ENCODE data around the gene RASL10B. TPM values are rescaled to one million over a fixed set of nuclear protein-coding genes. Genes with fewer than 3 reads are reported as not detected.

RASL10B gene
- total and polyA plus RNA-seq, 7 experiments from 2014 or later = 0.14 to 0.76 (median 0.37) TPM

DNA sequence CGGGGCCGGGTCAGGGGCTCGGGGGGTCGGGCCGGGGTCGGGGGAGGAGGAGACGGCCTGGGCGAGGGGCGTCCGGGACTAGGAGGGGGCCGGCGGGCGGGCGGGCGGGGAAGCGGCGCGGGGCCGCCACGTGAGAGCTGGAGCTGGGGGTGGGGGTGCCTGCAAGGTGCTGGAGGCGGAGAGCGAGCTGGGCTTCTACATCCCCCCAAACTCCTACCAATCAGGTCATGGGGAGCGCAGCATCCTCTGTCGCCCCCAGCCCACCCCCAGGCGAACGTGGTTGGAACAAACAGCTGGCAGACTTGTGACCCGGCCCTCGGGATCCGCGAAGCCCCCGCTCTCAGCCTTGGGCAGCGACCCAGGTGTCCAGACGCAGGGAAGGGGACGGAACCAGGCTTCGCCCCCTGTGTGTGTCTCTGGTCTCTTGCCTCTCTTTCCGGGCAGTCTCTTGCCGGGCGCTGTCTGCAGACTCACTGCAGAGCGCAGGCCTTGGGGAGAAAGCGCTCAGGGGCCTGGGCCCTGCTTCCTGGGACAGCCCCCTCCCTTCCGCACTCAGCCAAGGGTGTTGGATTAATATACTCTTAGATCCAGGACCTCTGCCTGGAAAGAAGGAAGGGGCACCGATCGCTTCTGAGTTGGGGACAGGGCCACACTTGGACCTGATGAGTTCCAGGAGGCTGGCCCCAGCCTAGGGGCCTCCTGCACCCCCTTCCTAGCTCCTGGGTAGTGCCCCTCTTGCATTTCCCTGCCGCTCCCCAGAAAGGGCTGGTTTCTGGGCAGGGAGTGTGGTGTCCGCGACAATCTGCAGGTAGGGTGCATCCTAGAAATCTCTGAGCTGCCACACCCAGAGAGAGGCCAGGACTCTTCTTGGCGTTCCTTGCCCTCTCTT is 722 bp downstream of the RASL10B start:
- Histone ChIP-seq H3K9me3 (ENCODE audit: control insufficient read depth in 2 of 3, low read length in 3 of 3) (no peaks in the 10 kb centered on the region), H3K4me3 (ENCODE audit: low read length) (no peak overlapping the region), H3K27ac (ENCODE audit: low read depth, low read length) (no peak overlapping the region), H3K4me1 (ENCODE audit: control insufficient read depth in 2 of 2, insufficient read depth in 2 of 2, low read length in 2 of 2) (peaks cover 8 to 13% of the 10 kb centered on the region in 2 donors), H3K27me3 (ENCODE audit: control insufficient read depth in 2 of 2, insufficient read depth in 2 of 2, low read length in 2 of 2) (no peaks in the 10 kb centered on the region), H3K36me3 (ENCODE audit: control insufficient read depth in 2 of 3, insufficient read depth in 3 of 3, low read length in 3 of 3) (peaks cover 0 to 3% (median 0%) of the 10 kb centered on the region in 3 experiments)
- H3K27me3 Mint-ChIP-seq = peaks cover 0 to 24% (median 5%) of the 10 kb centered on the region in 5 donors
- peak overlapping the region in 3 of 9 donors; percentile 37 to 66 (median 51) for H3K27ac Mint-ChIP-seq
- ChIA-PET POLR2A (interaction anchor here (1.3 kb wide), 1 partner anchor 8 kb away, joined by 4 read pairs; no protein-coding TSS in a partner anchor), CTCF (interaction anchor here (1.7 kb wide), 1 partner anchor 15 kb away, joined by 5 read pairs; no protein-coding TSS in a partner anchor)
- intact Hi-C loops (cut with micrococcal nuclease) = no loop called here
- peaks cover 0 to 7% (median 0%) of the 10 kb centered on the region in 5 donors for H3K36me3 Mint-ChIP-seq
- no peak for ATAC-seq
- peaks cover 0 to 2% (median 0%) of the 10 kb centered on the region in 11 donors for H3K9me3 Mint-ChIP-seq
- H3K4me3 Mint-ChIP-seq = peak overlapping the region; percentile 39 to 90 (median 78)
- no peak for DNase-seq
- H3K4me1 Mint-ChIP-seq = peaks cover 11 to 31% (median 21%) of the 10 kb centered on the region in 7 donors

DNA sequence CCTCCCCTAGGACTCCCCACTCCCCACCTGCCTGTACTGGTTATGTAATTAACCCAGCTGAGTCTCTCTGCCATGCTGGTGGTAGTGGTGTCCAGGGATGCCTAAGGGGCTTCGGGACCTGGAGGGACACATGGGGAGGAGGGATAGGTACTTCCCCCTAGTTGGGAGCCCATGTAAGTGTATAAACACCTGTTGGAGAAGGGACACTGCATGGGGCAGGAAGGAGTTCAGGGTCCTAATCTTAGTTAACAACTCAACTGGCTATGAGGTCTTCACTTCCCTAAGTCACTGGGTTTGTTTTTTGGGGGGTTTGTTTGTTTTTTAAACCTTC is 1.3 kb downstream of the RASL10B start:
- no peak for DNase-seq
- no peak overlapping the region for H3K27ac Mint-ChIP-seq

DNA sequence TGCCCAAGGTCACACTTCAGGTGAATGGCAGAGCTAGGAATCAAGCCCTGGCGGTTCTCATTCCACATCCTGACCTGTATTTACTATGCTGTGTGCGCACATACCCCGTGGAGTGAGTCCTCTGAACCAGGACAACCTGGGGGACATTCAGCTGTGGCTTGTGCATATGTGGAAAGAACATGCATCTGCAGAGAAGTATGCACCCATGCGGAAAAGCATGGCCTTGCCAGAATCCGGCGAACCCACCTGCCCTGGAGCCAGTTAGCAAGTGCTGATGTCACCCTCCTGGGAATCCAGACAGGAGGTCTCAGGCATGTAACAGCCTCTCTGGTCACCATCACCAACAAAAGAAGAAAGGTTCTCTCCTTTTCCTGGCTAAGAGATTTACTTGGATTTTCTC is 1.9 kb downstream of the RASL10B start:
- Histone ChIP-seq H3K36me3 (ENCODE audit: control insufficient read depth in 2 of 3, insufficient read depth in 3 of 3, low read length in 3 of 3) (no peaks in the 10 kb centered on the region), H3K4me1 (ENCODE audit: control insufficient read depth in 2 of 2, insufficient read depth in 2 of 2, low read length in 2 of 2) (peaks cover 8 to 13% of the 10 kb centered on the region in 2 donors), H3K4me3 (ENCODE audit: low read length) (no peak overlapping the region), H3K27me3 (ENCODE audit: control insufficient read depth in 2 of 2, insufficient read depth in 2 of 2, low read length in 2 of 2) (no peaks in the 10 kb centered on the region), H3K27ac (ENCODE audit: low read depth, low read length) (no peak overlapping the region), H3K9me3 (ENCODE audit: control insufficient read depth in 2 of 3, low read length in 3 of 3) (no peaks in the 10 kb centered on the region)
- no peak for DNase-seq
- H3K4me3 Mint-ChIP-seq = peak overlapping the region in 6 of 10 donors; percentile 48 to 87 (median 78)
- peaks cover 0 to 27% (median 5%) of the 10 kb centered on the region in 5 donors for H3K27me3 Mint-ChIP-seq
- peaks cover 11 to 31% (median 21%) of the 10 kb centered on the region in 7 donors for H3K4me1 Mint-ChIP-seq
- no peak for ATAC-seq
- no peak overlapping the region for H3K27ac Mint-ChIP-seq
- CTCF ChIA-PET = interaction anchor here (1.7 kb wide), 1 partner anchor 14 kb away, joined by 5 read pairs; no protein-coding TSS in a partner anchor
- peaks cover 0 to 2% (median 0%) of the 10 kb centered on the region in 11 donors for H3K9me3 Mint-ChIP-seq
- POLR2A ChIA-PET = no interaction called here
- H3K36me3 Mint-ChIP-seq = peaks cover 0 to 7% (median 0%) of the 10 kb centered on the region in 5 donors
- intact Hi-C loops (cut with micrococcal nuclease) = no loop called here

More for the DNA sequence above, 1.3 kb downstream of the RASL10B start:
- H3K4me3 Mint-ChIP-seq = peak overlapping the region; percentile 23 to 90 (median 78)
- H3K36me3 Mint-ChIP-seq = peaks cover 0 to 7% (median 0%) of the 10 kb centered on the region in 5 donors
- peaks cover 0 to under 1% (median 0%) of the 10 kb centered on the region in 3 experiments for H3K36me3 ChIP-seq (ENCODE audit: control insufficient read depth in 2 of 3, insufficient read depth in 3 of 3, low read length in 3 of 3)
- no peaks in the 10 kb centered on the region for H3K9me3 ChIP-seq (ENCODE audit: control insufficient read depth in 2 of 3, low read length in 3 of 3)
- ChIA-PET CTCF (interaction anchor here (1.7 kb wide), 1 partner anchor 15 kb away, joined by 5 read pairs; no protein-coding TSS in a partner anchor), POLR2A (no interaction called here)
- no peak for ATAC-seq
- H3K27ac ChIP-seq (ENCODE audit: low read depth, low read length) = no peak overlapping the region
- no peak overlapping the region for H3K4me3 ChIP-seq (ENCODE audit: low read length)
- intact Hi-C loops (cut with micrococcal nuclease) = no loop called here
- peaks cover 0 to 2% (median 0%) of the 10 kb centered on the region in 11 donors for H3K9me3 Mint-ChIP-seq
- H3K4me1 ChIP-seq (ENCODE audit: control insufficient read depth in 2 of 2, insufficient read depth in 2 of 2, low read length in 2 of 2) = peaks cover 8 to 13% of the 10 kb centered on the region in 2 donors
- H3K4me1 Mint-ChIP-seq = peaks cover 11 to 31% (median 21%) of the 10 kb centered on the region in 7 donors
- H3K27me3 ChIP-seq (ENCODE audit: control insufficient read depth in 2 of 2, insufficient read depth in 2 of 2, low read length in 2 of 2) = no peaks in the 10 kb centered on the region
- H3K27me3 Mint-ChIP-seq = peaks cover 0 to 24% (median 5%) of the 10 kb centered on the region in 5 donors

DNA sequence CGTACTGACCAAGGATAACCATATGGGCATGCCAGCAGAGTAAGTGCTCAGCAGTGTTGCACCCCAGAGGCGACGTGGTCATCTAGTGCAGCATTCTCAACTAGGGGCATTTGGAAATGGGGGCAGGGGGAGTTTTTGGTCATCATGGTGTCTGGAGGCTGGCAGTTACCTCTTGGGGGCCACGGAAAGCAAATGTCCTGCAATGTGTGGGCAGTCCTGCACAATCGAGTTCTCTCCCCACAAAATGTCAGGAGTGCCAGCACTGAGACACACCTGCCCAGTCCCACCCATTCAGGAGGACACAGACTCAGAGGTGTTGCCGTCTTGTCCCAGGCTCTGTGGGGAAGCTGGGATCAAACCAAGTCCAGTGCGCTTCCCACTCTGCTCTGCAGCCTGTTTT is 3.0 kb downstream of the RASL10B start:
- Mint-ChIP-seq H3K27ac (no peak overlapping the region), H3K4me3 (no peak overlapping the region)

GRCh38 chr17:35735036-35735805 is 3.8 kb downstream of the RASL10B start:
- Histone ChIP-seq H3K36me3 (ENCODE audit: control insufficient read depth in 2 of 3, insufficient read depth in 3 of 3, low read length in 3 of 3) (no peaks in the 10 kb centered on the region), H3K4me1 (ENCODE audit: control insufficient read depth in 2 of 2, insufficient read depth in 2 of 2, low read length in 2 of 2) (peaks cover 8 to 12% of the 10 kb centered on the region in 2 donors), H3K9me3 (ENCODE audit: control insufficient read depth in 2 of 3, low read length in 3 of 3) (no peaks in the 10 kb centered on the region), H3K27me3 (ENCODE audit: control insufficient read depth in 2 of 2, insufficient read depth in 2 of 2, low read length in 2 of 2) (no peaks in the 10 kb centered on the region), H3K27ac (ENCODE audit: low read depth, low read length) (no peak overlapping the region), H3K4me3 (ENCODE audit: low read length) (no peak overlapping the region)
- Mint-ChIP-seq H3K9me3 (peaks cover 0 to 2% (median 0%) of the 10 kb centered on the region in 11 donors), H3K36me3 (peaks cover 0 to 7% (median 0%) of the 10 kb centered on the region in 5 donors), H3K4me3 (no peak overlapping the region), H3K4me1 (peaks cover 10 to 25% (median 16%) of the 10 kb centered on the region in 7 donors), H3K27ac (peak overlapping the region in 2 of 9 donors; percentile 45 to 72), H3K27me3 (peaks cover 3 to 41% (median 5%) of the 10 kb centered on the region in 5 donors)
- ChIA-PET CTCF (interaction anchor here (1.9 kb wide), 1 partner anchor 14 kb away, joined by 7 read pairs; no protein-coding TSS in a partner anchor), POLR2A (no interaction called here)
- intact Hi-C loops (cut with micrococcal nuclease) = no loop called here
- DNase-seq (no peak), ATAC-seq (no peak)

More for the DNA sequence above, 3.0 kb downstream of the RASL10B start:
- intact Hi-C loops (cut with micrococcal nuclease) = no loop called here
- no peaks in the 10 kb centered on the region for H3K27me3 ChIP-seq (ENCODE audit: control insufficient read depth in 2 of 2, insufficient read depth in 2 of 2, low read length in 2 of 2)
- ChIA-PET CTCF (no interaction called here), POLR2A (no interaction called here)
- no peaks in the 10 kb centered on the region for H3K36me3 ChIP-seq (ENCODE audit: control insufficient read depth in 2 of 3, insufficient read depth in 3 of 3, low read length in 3 of 3)
- no peaks in the 10 kb centered on the region for H3K9me3 ChIP-seq (ENCODE audit: control insufficient read depth in 2 of 3, low read length in 3 of 3)
- Mint-ChIP-seq H3K4me1 (peaks cover 11 to 26% (median 21%) of the 10 kb centered on the region in 7 donors), H3K27me3 (peaks cover 0 to 32% (median 5%) of the 10 kb centered on the region in 5 donors), H3K36me3 (peaks cover 0 to 7% (median 0%) of the 10 kb centered on the region in 5 donors), H3K9me3 (peaks cover 0 to 2% (median 0%) of the 10 kb centered on the region in 11 donors)
- no peak for DNase-seq
- no peak overlapping the region for H3K27ac ChIP-seq (ENCODE audit: low read depth, low read length)
- no peak for ATAC-seq
- H3K4me1 ChIP-seq (ENCODE audit: control insufficient read depth in 2 of 2, insufficient read depth in 2 of 2, low read length in 2 of 2) = peaks cover 8 to 13% of the 10 kb centered on the region in 2 donors
- H3K4me3 ChIP-seq (ENCODE audit: low read length) = no peak overlapping the region

GRCh38 chr17:35736236-35736635 is 4.8 kb downstream of the RASL10B start:
- H3K27ac Mint-ChIP-seq = no peak overlapping the region
- ChIA-PET CTCF (interaction anchor here (1.9 kb wide), 1 partner anchor 13 kb away, joined by 7 read pairs; no protein-coding TSS in a partner anchor), POLR2A (no interaction called here)
- no peak overlapping the region for H3K27ac ChIP-seq (ENCODE audit: low read depth, low read length)
- H3K9me3 Mint-ChIP-seq = no peaks in the 10 kb centered on the region
- intact Hi-C loops (cut with micrococcal nuclease) = no loop called here
- no peak overlapping the region for H3K4me3 Mint-ChIP-seq
- no peaks in the 10 kb centered on the region for H3K9me3 ChIP-seq (ENCODE audit: control insufficient read depth in 2 of 3, low read length in 3 of 3)
- H3K36me3 Mint-ChIP-seq = no peaks in the 10 kb centered on the region
- DNase-seq (no peak), ATAC-seq (no peak)
- H3K4me3 ChIP-seq (ENCODE audit: low read length) = no peak overlapping the region
- H3K4me1 ChIP-seq (ENCODE audit: control insufficient read depth in 2 of 2, insufficient read depth in 2 of 2, low read length in 2 of 2) = peaks cover 2% of the 10 kb centered on the region in 2 donors
- peaks cover 0 to 16% (median 9%) of the 10 kb centered on the region in 7 donors for H3K4me1 Mint-ChIP-seq
- peaks cover 0 to 3% of the 10 kb centered on the region in 2 donors for H3K27me3 ChIP-seq (ENCODE audit: control insufficient read depth in 2 of 2, insufficient read depth in 2 of 2, low read length in 2 of 2)
- peaks cover 0 to 38% (median 5%) of the 10 kb centered on the region in 5 donors for H3K27me3 Mint-ChIP-seq
- H3K36me3 ChIP-seq (ENCODE audit: control insufficient read depth in 2 of 3, insufficient read depth in 3 of 3, low read length in 3 of 3) = no peaks in the 10 kb centered on the region

Measured in naive thymus-derived CD4-positive, alpha-beta T cell (primary cell).